Measurements from ENCODE around the gene HMX1. TPM values are rescaled to one million over a fixed set of nuclear protein-coding genes. Genes with fewer than 3 reads are reported as not detected.

HMX1 gene
- total RNA-seq, 1 donor from 2014 or later = not detected

DNA sequence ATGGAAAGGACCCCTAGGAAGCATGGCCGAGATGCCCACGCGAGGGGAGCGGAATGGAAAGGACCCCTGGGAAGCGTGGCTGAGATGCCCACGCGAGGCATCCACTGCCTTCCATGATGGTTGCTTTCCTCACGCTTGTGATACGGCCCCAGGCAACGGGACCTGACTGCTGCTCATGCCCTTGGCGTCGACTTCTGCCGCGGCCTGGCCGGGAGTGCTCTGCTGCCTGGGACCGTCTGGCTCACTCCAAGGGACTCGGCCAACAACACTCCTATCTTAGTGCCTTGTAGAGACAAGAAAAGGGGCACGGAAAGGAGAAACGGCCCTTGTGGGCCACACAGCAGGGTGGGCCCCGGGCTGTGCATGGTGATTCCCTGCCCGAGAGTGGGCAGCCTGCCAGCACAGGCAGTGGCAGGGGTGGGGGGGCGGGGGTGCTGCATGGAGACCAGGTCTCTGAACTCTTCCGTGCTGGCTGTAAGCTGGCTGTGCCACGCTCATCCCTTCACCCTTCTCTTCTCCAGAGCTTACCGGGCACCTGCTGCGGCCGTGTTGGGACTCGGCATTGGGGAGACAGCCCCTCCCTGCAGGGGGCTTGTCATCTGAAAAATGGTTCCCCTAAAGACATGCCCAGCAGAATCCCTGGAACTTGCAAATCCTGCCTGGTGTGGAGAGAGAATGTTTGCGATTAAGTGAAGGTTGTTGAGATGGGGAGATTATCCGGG lies 38.6 kb upstream of the HMX1 start:
- DNase-seq (ENCODE audit: low spot score) = peak; percentile 3
- H3K9me3 Mint-ChIP-seq (ENCODE audit: unreplicated experiment) = no peaks in the 10 kb centered on the region
- TF ChIP-seq, protein P1, sequence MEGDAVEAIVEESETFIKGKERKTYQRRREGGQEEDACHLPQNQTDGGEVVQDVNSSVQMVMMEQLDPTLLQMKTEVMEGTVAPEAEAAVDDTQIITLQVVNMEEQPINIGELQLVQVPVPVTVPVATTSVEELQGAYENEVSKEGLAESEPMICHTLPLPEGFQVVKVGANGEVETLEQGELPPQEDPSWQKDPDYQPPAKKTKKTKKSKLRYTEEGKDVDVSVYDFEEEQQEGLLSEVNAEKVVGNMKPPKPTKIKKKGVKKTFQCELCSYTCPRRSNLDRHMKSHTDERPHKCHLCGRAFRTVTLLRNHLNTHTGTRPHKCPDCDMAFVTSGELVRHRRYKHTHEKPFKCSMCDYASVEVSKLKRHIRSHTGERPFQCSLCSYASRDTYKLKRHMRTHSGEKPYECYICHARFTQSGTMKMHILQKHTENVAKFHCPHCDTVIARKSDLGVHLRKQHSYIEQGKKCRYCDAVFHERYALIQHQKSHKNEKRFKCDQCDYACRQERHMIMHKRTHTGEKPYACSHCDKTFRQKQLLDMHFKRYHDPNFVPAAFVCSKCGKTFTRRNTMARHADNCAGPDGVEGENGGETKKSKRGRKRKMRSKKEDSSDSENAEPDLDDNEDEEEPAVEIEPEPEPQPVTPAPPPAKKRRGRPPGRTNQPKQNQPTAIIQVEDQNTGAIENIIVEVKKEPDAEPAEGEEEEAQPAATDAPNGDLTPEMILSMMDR (IDR thresholded peaks at IDR 0.05; ENCODE audit: unreplicated experiment) = no peak
- H3K27me3 Mint-ChIP-seq (ENCODE audit: unreplicated experiment) = peaks cover 8% of the 10 kb centered on the region
- H3K27ac Mint-ChIP-seq (ENCODE audit: unreplicated experiment) = no peak overlapping the region
- H3K4me3 Mint-ChIP-seq (ENCODE audit: unreplicated experiment) = no peak overlapping the region
- peaks cover 9% of the 10 kb centered on the region for H3K4me1 Mint-ChIP-seq (ENCODE audit: unreplicated experiment)
- H3K36me3 Mint-ChIP-seq (ENCODE audit: low read depth, unreplicated experiment) = no peaks in the 10 kb centered on the region

DNA sequence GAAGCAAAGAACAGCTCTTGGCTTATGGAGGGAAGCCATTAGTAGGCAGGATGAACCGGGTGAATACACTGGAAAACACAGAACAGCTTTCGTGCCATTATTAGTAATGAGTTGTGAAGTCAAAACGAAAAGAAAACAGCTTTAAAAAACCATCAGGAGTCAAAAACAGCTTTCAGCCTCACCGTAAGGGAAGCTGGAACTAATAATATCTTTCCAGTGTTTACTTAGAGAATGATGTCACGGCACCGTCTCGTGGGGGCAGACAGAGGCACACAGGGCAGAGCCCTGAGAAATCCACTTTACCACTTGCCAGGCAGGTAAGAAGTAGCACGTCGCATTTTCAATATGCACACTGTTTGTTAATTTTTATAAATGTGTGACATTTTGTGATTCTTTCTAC lies 37.9 kb upstream of the HMX1 start:
- peaks cover 9% of the 10 kb centered on the region for H3K4me1 Mint-ChIP-seq (ENCODE audit: unreplicated experiment)
- no peak for DNase-seq (ENCODE audit: low spot score)
- no peaks in the 10 kb centered on the region for H3K9me3 Mint-ChIP-seq (ENCODE audit: unreplicated experiment)
- peaks cover 10% of the 10 kb centered on the region for H3K27me3 Mint-ChIP-seq (ENCODE audit: unreplicated experiment)
- no peak overlapping the region for H3K27ac Mint-ChIP-seq (ENCODE audit: unreplicated experiment)
- TF ChIP-seq, protein P1 (IDR thresholded peaks at IDR 0.05; ENCODE audit: unreplicated experiment) = no peak
- no peak overlapping the region for H3K4me3 Mint-ChIP-seq (ENCODE audit: unreplicated experiment)
- no peaks in the 10 kb centered on the region for H3K36me3 Mint-ChIP-seq (ENCODE audit: low read depth, unreplicated experiment)

DNA sequence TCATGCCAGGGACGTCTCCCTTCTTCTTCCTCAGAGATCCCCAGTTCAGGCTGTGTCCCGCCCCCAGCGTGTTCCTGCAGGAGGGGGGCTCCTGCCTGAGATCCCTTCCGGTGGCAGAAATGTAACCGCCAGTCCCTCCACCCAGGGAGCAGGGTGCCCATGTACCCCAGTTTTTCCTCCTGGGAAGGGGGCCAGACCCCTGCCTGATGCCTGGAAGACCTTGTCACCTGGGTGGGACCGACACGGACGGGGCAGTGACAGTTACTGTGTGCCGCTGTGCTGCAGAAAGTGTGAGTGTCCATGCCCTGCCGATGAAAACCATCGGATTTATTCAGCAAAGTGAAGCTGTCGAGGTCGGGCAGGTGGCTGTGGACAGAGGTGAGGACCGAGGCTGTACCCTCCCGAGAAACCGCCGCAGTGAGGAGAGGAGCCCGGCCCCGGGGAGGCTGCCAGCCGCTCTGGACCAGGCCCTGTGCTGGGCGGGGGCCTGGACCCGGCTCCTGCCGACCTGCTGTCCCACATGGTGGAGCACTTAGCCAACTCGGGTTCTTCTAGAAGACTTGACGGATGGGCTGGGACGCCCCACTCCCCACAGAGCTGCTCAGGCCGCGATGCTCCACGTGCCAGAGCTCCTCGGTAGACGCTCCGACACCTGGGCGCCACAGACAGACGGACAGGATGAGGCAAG lies 36.7 kb upstream of the HMX1 start:
- TF ChIP-seq, protein P1 (IDR thresholded peaks at IDR 0.05; ENCODE audit: unreplicated experiment) = no peak
- H3K27me3 Mint-ChIP-seq (ENCODE audit: unreplicated experiment) = peaks cover 10% of the 10 kb centered on the region
- no peak overlapping the region for H3K4me3 Mint-ChIP-seq (ENCODE audit: unreplicated experiment)
- peaks cover 9% of the 10 kb centered on the region for H3K4me1 Mint-ChIP-seq (ENCODE audit: unreplicated experiment)
- no peak overlapping the region for H3K27ac Mint-ChIP-seq (ENCODE audit: unreplicated experiment)
- no peak for DNase-seq (ENCODE audit: low spot score)
- H3K36me3 Mint-ChIP-seq (ENCODE audit: low read depth, unreplicated experiment) = no peaks in the 10 kb centered on the region
- no peaks in the 10 kb centered on the region for H3K9me3 Mint-ChIP-seq (ENCODE audit: unreplicated experiment)

DNA sequence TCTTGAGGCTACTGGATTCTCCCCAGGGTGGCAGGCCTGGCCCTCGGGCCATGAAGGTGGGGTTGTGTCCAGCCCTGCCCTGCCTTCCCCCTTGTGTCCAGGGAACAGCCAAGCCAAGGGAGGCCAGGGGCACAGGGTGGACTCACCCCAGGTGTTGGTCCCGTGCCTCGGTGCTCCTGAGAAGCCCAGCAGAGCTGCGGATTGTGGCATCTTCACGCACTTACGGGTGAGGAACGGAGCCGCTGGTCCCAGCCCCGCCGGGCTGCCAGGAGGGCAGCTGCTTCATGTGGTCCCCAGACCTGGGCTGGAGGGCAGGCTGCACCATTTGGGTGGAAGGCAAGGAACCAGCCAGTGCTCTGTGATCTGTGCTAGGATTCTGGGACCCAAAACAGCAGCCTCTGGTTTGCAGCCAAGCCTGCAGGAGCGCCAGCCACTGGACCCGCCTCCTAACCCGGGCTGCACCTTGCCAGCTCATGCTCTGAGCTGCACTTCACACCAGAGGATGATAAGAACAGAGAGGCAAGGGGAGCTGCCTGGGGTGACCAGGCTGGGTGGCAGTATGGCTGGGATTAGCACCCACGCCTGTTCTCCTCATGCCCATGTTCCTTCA lies 36.1 kb upstream of the HMX1 start:
- H3K36me3 Mint-ChIP-seq (ENCODE audit: low read depth, unreplicated experiment) = no peaks in the 10 kb centered on the region
- no peak overlapping the region for H3K27ac Mint-ChIP-seq (ENCODE audit: unreplicated experiment)
- TF ChIP-seq, protein P1 (IDR thresholded peaks at IDR 0.05; ENCODE audit: unreplicated experiment) = no peak
- no peak overlapping the region for H3K4me3 Mint-ChIP-seq (ENCODE audit: unreplicated experiment)
- DNase-seq (ENCODE audit: low spot score) = no peak
- peaks cover 9% of the 10 kb centered on the region for H3K4me1 Mint-ChIP-seq (ENCODE audit: unreplicated experiment)
- H3K27me3 Mint-ChIP-seq (ENCODE audit: unreplicated experiment) = peaks cover 10% of the 10 kb centered on the region
- no peaks in the 10 kb centered on the region for H3K9me3 Mint-ChIP-seq (ENCODE audit: unreplicated experiment)

All from endothelial cell (in vitro differentiated cells).